Effector memory CD8-positive, alpha-beta T cell (primary cell): Measurements from ENCODE around the gene CREB1.

Experiments used
- ATAC-seq: fragments of 150-1000 bp; cut with Tn5 transposase; replicated peaks from 2 replicates; pipeline ENCODE4 v1.10.0; 2021; ENCODE audit warnings: mild to moderate bottlenecking, moderate library complexity
- DNase-seq, 3 experiments: peaks; one replicate each; pipeline ENCODE4 v3.0.0; 2021
- H3K27ac Mint-ChIP-seq, 2 donors: one replicate each; pipeline ENCODE4 v1.8.0; 2022; ENCODE audit warnings: mild to moderate bottlenecking in 2 of 2, mixed read lengths in 2 of 2, moderate library complexity in 2 of 2
- H3K27me3 Mint-ChIP-seq, 2 donors: one replicate each; pipeline ENCODE4 v1.8.0; 2022; ENCODE audit warnings: mixed read lengths in 2 of 2
- H3K36me3 Mint-ChIP-seq: one replicate; pipeline ENCODE4 v1.8.0; 2022; ENCODE audit warnings: mild to moderate bottlenecking, moderate library complexity, mixed read lengths; ENCODE audit not compliant: insufficient read depth
- H3K4me1 Mint-ChIP-seq, 2 donors: one replicate each; pipeline ENCODE4 v1.8.0; 2022; ENCODE audit warnings: low read depth in 2 of 2, mixed read lengths in 2 of 2
- H3K4me3 Mint-ChIP-seq, 2 donors: one replicate each; pipeline ENCODE4 v1.8.0; 2022; ENCODE audit warnings: mild to moderate bottlenecking in 2 of 2, mixed read lengths in 2 of 2, moderate library complexity in 2 of 2
- H3K9me3 Mint-ChIP-seq, 2 donors: one replicate each; pipeline ENCODE4 v1.8.0; 2022; ENCODE audit warnings: mixed read lengths in 2 of 2

CREB1 gene

DNA sequence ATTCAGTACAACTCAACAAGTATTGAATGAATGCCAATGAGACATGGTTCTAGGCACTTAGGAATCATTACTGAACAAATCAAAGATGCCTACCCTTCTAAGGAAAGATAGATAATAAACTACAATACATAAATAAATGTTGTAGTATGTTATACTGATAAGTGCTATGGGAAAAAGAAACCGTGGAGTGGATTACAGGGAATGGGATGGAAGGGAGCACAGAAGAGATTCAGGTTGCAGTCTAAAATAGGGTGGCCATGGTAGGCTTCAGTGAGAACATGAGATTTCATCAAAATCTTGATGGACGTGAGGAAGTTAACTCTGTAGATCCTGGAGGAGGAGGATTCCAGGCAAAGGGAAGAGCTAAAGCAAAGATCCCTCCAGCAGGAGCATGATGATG, 17.9 kb upstream of the CREB1 start:
- Mint-ChIP-seq H3K4me1 (no peaks in the 10 kb centered on the region), H3K4me3 (no peak overlapping the region), H3K27me3 (no peaks in the 10 kb centered on the region), H3K27ac (no peak overlapping the region), H3K9me3 (no peaks in the 10 kb centered on the region), H3K36me3 (no peaks in the 10 kb centered on the region)
- DNase-seq (no peak), ATAC-seq (no peak)

DNA sequence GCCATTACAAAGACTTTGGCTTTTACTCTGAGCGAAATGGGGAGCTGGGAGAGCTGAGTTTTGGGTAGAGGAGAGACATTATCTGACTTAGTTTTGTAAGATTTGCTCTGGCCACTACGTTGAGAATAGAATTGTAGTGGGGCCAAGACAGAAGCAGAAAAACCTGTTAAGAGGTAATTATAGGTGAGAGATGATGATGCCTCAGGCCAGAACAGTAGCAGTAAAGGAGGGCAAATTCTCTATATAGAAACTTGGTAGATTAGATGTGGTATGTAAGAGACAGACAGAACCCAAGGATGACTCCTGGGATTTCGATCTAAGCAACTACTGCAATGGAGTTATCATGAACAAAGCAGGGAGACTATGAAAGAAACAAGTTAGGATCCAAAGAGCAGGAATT, 17.4 kb upstream of the CREB1 start:
- H3K27me3 Mint-ChIP-seq: no peaks in the 10 kb centered on the region
- ATAC-seq (no peak), DNase-seq (no peak)
- no peaks in the 10 kb centered on the region for H3K4me1 Mint-ChIP-seq
- H3K4me3 Mint-ChIP-seq: no peak overlapping the region
- H3K27ac Mint-ChIP-seq: no peak overlapping the region
- H3K9me3 Mint-ChIP-seq: no peaks in the 10 kb centered on the region
- no peaks in the 10 kb centered on the region for H3K36me3 Mint-ChIP-seq

DNA sequence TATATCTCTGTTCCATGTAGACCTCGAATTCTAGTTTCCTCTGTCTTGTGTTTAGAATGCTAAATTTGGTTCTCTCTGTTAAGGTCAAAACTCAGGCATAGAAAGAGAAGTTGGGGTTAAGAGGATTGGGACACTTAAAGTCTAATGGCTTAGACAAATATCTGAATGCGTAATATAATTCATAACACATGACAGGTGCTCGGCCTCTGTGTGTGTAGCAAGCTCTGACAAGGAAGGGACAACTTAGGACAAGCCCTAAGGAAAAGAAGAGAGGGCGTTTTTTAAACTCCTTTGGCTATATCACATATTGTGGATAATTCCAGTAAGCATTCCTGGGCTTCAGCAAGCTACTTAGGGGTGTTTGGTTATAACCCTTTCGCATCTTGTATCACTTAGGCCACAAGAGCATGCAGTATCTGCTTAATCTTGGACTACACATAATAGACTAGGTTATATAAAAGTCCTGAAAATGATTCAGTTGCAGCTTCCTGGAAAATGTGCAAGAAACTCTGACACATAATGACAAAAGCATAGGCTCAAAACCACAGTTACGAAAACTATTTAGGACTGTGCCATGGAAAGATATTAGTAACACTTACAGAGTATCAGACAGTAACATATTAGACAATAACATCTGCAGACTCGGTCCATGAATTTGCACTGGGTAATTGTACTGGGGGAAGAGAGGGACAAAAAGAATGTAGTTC, 16.1 kb upstream of the CREB1 start:
- Mint-ChIP-seq H3K27me3 (no peaks in the 10 kb centered on the region), H3K36me3 (no peaks in the 10 kb centered on the region), H3K9me3 (no peaks in the 10 kb centered on the region), H3K27ac (no peak overlapping the region), H3K4me1 (no peaks in the 10 kb centered on the region), H3K4me3 (no peak overlapping the region)
- DNase-seq: no peak
- no peak for ATAC-seq

DNA sequence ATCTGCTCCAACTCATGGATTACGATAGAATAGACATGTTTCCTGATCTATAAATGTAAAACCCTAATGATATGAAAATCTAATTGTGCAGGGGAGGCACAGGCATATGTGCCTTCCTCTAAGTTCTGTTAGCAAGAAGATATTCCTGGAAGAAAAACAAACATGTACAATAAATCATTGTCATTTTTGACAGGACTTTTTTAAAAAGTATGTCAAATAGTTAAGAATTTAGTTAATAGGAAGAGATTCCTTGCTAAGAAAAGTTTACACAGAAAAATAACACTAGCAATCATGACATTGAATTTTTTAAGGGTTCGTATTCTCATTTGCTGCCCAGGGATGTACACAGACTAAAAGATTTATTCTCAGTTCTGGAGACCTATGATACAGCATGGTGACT, 15.3 kb upstream of the CREB1 start:
- Mint-ChIP-seq H3K4me1 (no peaks in the 10 kb centered on the region), H3K36me3 (no peaks in the 10 kb centered on the region), H3K27me3 (no peaks in the 10 kb centered on the region), H3K9me3 (no peaks in the 10 kb centered on the region), H3K4me3 (no peak overlapping the region), H3K27ac (no peak overlapping the region)
- DNase-seq (no peak), ATAC-seq (no peak)

DNA sequence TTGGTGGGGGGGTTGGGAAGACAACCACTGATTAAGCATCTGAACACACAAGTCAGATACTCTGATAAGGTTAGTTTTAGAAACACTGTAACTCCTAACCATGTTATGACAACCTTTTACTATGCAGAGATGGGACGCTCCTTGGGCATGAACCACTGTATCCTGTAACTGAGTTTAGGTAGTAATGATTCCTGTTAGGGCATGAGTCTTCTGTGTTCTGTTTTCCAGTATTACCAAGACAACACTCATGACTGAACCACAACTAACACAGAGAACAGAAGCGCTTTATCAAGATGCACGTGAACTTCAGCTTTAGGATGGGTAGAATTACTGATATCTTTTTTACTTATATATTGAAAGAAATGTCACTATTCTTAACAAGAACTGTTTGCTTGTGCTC, 14.1 kb upstream of the CREB1 start:
- DNase-seq (no peak), ATAC-seq (no peak)
- no peak overlapping the region for H3K4me3 Mint-ChIP-seq
- H3K9me3 Mint-ChIP-seq: no peaks in the 10 kb centered on the region
- H3K27me3 Mint-ChIP-seq: no peaks in the 10 kb centered on the region
- peak overlapping the region in 1 of 2 donors; percentile 83 for H3K27ac Mint-ChIP-seq
- H3K36me3 Mint-ChIP-seq: no peaks in the 10 kb centered on the region
- H3K4me1 Mint-ChIP-seq: no peaks in the 10 kb centered on the region

DNA sequence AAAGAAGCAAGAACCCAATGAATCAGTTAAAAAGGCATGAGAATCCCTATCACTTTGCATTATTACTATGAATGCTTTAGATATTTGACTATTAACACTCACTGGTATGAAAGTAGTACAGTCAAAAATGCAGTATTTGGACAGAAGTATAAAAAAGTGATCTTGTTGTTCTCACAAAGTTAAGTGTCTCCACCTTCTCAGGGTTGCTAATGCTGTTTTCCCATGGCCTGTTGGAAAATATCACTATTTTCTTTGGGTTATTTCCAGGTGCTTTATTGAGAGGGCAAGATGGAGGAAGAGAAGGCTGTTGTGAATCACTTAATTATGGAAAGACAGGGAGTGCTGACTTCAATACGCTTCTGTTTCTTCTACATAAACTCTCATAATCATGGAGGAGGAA, 13.6 kb upstream of the CREB1 start:
- no peak overlapping the region for H3K4me3 Mint-ChIP-seq
- H3K4me1 Mint-ChIP-seq: peaks cover 0 to 4% of the 10 kb centered on the region in 2 donors
- H3K27me3 Mint-ChIP-seq: no peaks in the 10 kb centered on the region
- no peak for DNase-seq
- H3K9me3 Mint-ChIP-seq: no peaks in the 10 kb centered on the region
- no peaks in the 10 kb centered on the region for H3K36me3 Mint-ChIP-seq
- ATAC-seq: no peak
- H3K27ac Mint-ChIP-seq: no peak overlapping the region

DNA sequence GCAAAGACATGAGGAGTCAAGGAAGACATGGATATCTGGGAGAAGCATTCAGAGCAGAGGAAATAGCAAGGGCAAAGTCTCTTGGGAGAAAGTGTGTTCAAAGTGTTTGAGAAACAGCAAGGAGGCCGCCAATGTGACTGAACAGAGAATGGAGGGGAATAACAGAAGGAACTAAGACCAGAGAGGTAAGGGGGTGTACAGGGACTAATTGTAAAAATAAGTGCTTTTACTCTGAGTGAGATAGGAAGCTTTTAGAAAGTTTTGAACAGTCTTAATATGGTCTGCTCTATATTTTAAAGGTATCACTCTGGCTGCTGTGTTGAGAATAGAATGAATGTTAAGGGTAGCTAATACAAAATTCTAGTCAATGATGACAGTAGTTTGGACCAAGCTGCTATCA, 6.8 kb upstream of the CREB1 start:
- Mint-ChIP-seq H3K4me1 (peaks cover 18 to 30% of the 10 kb centered on the region in 2 donors), H3K9me3 (no peaks in the 10 kb centered on the region), H3K27ac (no peak overlapping the region), H3K4me3 (no peak overlapping the region), H3K36me3 (peaks cover 6% of the 10 kb centered on the region), H3K27me3 (no peaks in the 10 kb centered on the region)
- DNase-seq: no peak
- no peak for ATAC-seq

DNA sequence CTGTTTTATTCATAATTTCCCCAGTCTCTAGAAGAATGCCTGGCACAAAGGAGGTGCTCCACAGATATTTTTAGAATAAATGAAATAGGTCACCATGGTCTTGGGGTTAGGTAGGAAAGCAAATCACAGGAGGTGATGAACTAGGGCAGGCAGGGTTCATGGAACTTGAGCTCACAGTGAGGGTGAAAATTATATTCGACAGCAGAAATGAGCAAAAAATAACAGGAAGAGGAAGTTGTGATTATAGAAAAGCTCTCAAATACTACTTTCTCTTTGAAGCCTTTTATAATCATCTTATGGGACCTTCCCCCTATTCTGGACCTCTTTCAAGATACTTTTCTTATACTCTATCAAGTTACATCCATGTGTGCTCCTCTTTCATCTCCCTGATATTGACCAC, 4.5 kb upstream of the CREB1 start:
- Mint-ChIP-seq H3K27ac (peak overlapping the region; percentile 51 to 95), H3K36me3 (peaks cover 27% of the 10 kb centered on the region), H3K4me3 (peak overlapping the region in 1 of 2 donors; percentile 20), H3K27me3 (no peaks in the 10 kb centered on the region), H3K9me3 (peaks cover 0 to 2% of the 10 kb centered on the region in 2 donors), H3K4me1 (peaks cover 26 to 36% of the 10 kb centered on the region in 2 donors)
- ATAC-seq (no peak), DNase-seq (no peak)

DNA sequence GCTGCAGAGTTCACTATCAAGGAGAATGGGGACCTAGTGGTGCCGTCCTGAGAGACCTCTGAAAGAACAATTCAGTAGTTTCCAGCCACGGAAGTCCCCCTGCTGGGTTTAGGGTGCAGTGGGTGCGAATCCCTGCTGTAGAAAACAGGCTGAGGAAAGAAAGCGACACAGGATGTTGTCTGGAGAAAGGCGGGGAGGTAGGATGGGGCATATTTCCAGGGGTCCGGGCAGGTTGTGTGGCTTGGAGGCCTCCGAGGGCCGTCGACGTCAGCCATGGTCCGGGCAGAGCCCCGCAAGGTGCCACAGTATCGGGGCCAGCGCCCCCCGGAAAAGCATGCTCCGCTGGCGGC, 807 bp upstream of the CREB1 start:
- H3K4me3 Mint-ChIP-seq: peak overlapping the region; percentile 85 to 95
- DNase-seq (peak; percentile 70 to 75 (median 71)), ATAC-seq (peak; percentile 31)
- no peaks in the 10 kb centered on the region for H3K27me3 Mint-ChIP-seq
- H3K4me1 Mint-ChIP-seq: peaks cover 36 to 52% of the 10 kb centered on the region in 2 donors
- H3K9me3 Mint-ChIP-seq: peaks cover 0 to 2% of the 10 kb centered on the region in 2 donors
- peak overlapping the region; percentile 98 to 100 for H3K27ac Mint-ChIP-seq
- peaks cover 55% of the 10 kb centered on the region for H3K36me3 Mint-ChIP-seq

DNA sequence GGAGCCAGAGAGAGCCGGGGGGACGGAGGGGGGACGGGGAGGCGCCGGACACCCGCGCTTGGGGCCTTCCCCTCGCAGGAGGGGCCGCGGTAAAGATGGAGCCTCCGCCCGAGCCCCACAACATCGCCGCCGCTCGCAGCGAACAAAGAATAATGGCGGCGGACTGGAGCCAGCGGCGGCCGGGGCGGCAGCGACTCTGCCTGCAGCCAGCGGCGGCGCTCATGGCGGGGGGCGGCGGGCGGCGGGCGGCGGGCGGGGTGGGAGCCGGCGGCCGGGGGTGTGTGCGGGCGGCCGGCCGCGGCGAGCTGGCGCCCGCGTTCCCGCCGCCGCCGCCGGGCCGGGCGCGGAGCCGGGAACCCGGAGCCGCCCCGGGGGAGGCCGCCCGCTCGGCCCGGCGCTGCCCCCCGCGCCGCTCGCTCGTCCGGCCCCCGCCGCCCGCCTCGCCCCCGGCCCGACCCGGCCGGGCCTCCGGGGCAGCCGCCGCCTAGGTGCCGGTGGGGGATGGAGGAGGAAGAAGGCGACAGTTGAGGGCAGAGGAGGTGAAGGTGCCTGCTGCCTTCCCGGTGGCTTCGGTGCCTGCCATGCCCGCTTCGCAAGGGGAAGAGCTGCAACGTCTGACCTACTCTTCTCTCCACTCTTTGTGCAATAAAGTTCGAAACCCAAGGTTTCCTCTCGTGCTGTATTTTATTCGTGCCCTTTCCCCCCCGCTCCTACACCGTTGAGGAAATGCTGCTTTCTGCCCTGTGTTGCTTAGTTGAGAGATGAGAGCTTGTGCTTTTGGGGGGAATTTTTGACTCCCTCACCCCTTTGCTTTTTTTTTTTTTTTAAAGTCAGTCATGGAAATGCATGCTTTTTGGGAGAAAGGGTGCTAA, 634 bp downstream of the CREB1 start:
- peaks cover 42 to 60% of the 10 kb centered on the region in 2 donors for H3K4me1 Mint-ChIP-seq
- no peaks in the 10 kb centered on the region for H3K27me3 Mint-ChIP-seq
- peak overlapping the region; percentile 85 to 95 for H3K4me3 Mint-ChIP-seq
- DNase-seq (peak; percentile 57 to 65 (median 59)), ATAC-seq (peak; percentile 3)
- peaks cover 55% of the 10 kb centered on the region for H3K36me3 Mint-ChIP-seq
- peak overlapping the region; percentile 98 to 100 for H3K27ac Mint-ChIP-seq
- H3K9me3 Mint-ChIP-seq: peaks cover 0 to 2% of the 10 kb centered on the region in 2 donors

DNA sequence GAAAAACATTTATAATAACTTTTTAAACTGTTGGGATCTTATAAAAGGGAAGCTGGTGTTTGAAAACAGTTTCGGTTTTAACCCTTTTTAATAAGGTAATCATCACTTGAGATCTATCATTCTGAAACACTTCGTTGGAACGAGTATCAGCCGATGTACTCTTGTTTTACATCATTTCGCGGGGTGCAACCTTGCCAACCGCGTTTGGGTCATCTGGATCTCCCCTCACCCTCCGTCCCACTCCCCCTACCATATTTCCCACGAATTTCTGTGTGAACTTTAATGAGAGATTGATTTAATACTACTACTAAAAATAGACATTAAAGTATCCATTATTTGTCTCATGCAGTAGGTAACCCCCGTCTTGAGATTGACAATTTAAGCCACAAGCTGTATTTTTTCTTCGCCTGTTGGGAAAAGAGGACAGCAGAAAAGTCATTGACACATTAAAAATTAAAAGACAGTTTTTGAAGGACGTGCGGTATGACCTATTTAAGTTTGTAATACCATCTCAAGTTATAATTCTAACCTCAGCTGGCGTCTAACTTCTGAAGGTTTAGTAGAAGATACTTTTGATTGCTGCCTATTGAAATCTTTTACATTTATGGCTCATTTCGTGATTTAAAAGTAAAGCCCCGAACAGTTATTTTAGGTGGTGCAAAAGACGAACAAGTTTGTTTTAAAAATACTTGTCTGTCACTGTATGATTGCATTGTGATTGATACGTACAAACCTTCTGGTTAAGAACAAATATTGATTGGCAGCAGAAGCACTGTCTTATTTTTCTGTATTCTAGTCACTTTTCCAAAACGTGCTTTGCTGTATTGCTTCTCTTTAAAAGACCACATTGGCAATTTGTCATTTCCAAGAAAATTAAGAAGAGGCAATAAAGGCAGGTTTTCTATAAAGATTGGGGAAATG, 1.5 kb downstream of the CREB1 start:
- H3K27me3 Mint-ChIP-seq: no peaks in the 10 kb centered on the region
- H3K36me3 Mint-ChIP-seq: peaks cover 55% of the 10 kb centered on the region
- peaks cover 0 to 2% of the 10 kb centered on the region in 2 donors for H3K9me3 Mint-ChIP-seq
- peak overlapping the region; percentile 98 to 100 for H3K27ac Mint-ChIP-seq
- peaks cover 38 to 56% of the 10 kb centered on the region in 2 donors for H3K4me1 Mint-ChIP-seq
- H3K4me3 Mint-ChIP-seq: peak overlapping the region; percentile 85 to 95
- ATAC-seq: no peak
- peak in 1 of 3 experiments; percentile 10 for DNase-seq

DNA sequence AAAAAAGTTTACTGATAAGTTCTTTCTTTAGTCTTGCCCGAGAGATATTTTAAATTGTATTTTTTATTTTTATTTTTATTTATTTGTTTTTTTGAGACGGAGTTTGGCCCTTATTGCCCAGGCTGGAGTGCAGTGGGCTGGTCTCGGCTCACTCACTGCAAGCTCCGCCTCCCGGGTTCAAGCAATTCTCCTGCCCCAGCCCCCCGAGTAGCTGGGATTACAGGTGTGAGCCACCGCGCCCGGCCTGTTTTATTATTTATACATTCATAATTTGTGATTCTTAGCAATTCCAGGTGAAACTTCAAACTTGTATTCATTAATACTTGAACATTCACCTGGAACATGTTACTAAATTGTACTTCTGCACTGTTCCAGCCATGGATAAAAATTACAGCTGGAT, 2.9 kb downstream of the CREB1 start:
- peaks cover 0 to 2% of the 10 kb centered on the region in 2 donors for H3K9me3 Mint-ChIP-seq
- DNase-seq (no peak), ATAC-seq (no peak)
- peak overlapping the region; percentile 85 to 95 for H3K4me3 Mint-ChIP-seq
- peaks cover 60% of the 10 kb centered on the region for H3K36me3 Mint-ChIP-seq
- H3K4me1 Mint-ChIP-seq: peaks cover 37 to 53% of the 10 kb centered on the region in 2 donors
- H3K27ac Mint-ChIP-seq: peak overlapping the region; percentile 98 to 100
- H3K27me3 Mint-ChIP-seq: no peaks in the 10 kb centered on the region

DNA sequence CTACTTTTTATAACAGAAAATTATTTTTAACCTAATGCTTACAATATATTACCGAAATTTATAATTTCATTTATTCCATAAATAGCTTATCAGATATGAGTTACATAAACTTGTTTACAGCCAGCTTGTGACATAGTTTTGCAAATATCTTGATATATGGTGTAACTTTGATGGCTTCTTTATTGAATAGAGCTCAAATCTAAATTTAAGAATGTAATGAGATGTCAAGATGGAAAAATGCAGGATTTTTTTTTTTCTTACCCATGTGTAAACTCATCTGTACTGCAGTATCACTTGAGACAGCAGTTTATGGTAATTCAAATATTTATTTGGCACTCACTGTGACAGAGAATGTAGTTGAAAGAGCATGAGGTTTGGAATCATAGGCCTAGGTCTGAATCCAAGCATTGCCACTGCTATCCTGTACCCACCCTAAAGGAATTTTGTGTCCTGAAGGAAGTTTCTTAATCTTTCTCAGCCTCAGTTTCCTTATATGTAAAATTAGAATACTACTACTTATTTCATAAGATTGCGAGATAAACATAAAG, 3.8 kb downstream of the CREB1 start:
- no peak for ATAC-seq
- DNase-seq: no peak
- Mint-ChIP-seq H3K27ac (peak overlapping the region; percentile 98 to 100), H3K4me3 (peak overlapping the region; percentile 27 to 95), H3K36me3 (peaks cover 54% of the 10 kb centered on the region), H3K4me1 (peaks cover 33 to 50% of the 10 kb centered on the region in 2 donors), H3K9me3 (peaks cover 0 to 2% of the 10 kb centered on the region in 2 donors), H3K27me3 (no peaks in the 10 kb centered on the region)
